Measurements from ENCODE around the gene UGT1A9.

GRCh38 chr2:233820774-233821105 is 149.0 kb downstream of the UGT1A9 start:
- TF ChIP-seq POLR2A (IDR thresholded peaks at IDR 0.05) (no peak), CTCF (IDR thresholded peaks at IDR 0.05) (no peak)
